ENCODE data around the gene CARD9. TPM values are rescaled to one million over a fixed set of nuclear protein-coding genes. Genes with fewer than 3 reads are reported as not detected.

Gene CARD9
- total and polyA plus RNA-seq, 8 donors: 0.92 to 8.2 (median 1.3) TPM; not detected in 1

DNA sequence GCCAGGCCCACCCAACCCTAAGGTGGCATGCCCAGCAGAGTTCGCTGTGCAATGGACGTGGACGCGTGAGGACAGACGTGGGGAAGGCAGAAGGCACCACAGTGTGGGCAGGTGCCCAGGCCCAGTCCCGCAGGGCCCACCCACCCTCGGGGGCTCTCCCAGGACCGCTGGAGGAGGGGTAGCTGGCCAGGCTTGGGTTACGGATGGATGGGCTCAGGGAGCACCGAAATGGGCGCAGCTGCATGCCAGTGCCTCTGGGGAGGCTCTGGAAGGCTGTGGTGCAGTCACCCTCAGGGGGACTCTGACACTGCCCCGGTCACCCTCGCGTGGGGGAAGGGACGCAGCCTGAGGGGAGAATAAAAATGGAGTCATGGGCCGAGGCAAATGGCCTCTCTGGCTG lies 55.8 kb downstream of the CARD9 start:
- H3K4me1 ChIP-seq: no peaks in the 10 kb centered on the region
- no peaks in the 10 kb centered on the region for H3K27me3 ChIP-seq
- no peak for TF ChIP-seq POLR2A (IDR thresholded peaks at IDR 0.05)
- TF ChIP-seq EP300 (IDR thresholded peaks at IDR 0.05): no peak
- TF ChIP-seq, protein P1, sequence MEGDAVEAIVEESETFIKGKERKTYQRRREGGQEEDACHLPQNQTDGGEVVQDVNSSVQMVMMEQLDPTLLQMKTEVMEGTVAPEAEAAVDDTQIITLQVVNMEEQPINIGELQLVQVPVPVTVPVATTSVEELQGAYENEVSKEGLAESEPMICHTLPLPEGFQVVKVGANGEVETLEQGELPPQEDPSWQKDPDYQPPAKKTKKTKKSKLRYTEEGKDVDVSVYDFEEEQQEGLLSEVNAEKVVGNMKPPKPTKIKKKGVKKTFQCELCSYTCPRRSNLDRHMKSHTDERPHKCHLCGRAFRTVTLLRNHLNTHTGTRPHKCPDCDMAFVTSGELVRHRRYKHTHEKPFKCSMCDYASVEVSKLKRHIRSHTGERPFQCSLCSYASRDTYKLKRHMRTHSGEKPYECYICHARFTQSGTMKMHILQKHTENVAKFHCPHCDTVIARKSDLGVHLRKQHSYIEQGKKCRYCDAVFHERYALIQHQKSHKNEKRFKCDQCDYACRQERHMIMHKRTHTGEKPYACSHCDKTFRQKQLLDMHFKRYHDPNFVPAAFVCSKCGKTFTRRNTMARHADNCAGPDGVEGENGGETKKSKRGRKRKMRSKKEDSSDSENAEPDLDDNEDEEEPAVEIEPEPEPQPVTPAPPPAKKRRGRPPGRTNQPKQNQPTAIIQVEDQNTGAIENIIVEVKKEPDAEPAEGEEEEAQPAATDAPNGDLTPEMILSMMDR (IDR thresholded peaks at IDR 0.05): no peak
- no peak for TF ChIP-seq POLR2AphosphoS5 (IDR thresholded peaks at IDR 0.05)
- no peaks in the 10 kb centered on the region for H3K36me3 ChIP-seq
- WGBS, 5 donors: 79 to 89% (median 88%) methylated on average over 14 to 16 of the region's 16 CpGs
- no peak for DNase-seq
- H3K27ac ChIP-seq: no peak overlapping the region
- intact Hi-C loops (cut with DNase I; ENCODE audit: low total_unique reads): no loop called here
- peaks cover 0 to 13% (median 11%) of the 10 kb centered on the region in 4 donors for H3K9me3 ChIP-seq
- no peak overlapping the region for H3K4me3 ChIP-seq

DNA sequence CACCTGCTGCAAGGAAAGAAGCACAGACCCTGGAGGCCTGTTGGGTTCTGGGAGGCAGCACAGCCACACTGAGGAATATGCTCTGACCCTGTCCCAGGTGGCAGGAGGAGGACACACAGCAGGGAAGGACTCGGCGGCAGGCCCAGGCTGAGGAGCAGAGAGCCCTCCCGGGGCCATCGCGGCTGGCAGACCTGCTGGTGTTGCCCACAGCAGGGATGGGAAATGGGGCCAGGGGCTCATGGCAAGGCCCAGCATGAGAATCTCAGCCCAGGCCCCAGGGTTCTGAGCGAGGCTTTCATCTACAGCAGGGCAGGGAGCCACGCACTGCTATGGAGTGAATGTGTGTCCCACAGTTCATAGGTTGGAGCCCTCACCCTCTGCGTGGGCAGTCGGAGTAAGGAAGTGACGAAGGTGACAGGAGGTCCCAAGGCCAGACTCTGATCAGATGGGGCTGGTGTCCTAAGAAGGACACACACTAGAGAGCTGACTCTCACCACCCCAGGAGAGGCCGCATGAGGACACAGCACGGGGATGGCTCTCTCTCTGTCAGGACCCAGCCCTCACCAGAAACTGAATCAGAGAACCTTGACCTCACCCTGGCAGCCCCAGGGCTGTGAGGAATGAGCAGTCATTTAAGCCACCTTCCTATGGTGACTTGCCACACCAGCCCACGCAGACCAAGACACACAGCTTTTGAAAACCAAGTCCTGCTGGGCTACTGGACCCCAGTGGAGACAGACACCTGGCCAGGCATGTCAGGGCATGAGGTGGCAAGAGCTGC lies 56.4 kb downstream of the CARD9 start:
- no peak for DNase-seq
- no peak for TF ChIP-seq POLR2AphosphoS5 (IDR thresholded peaks at IDR 0.05)
- TF ChIP-seq EP300 (IDR thresholded peaks at IDR 0.05): no peak
- TF ChIP-seq, protein P1 (IDR thresholded peaks at IDR 0.05): no peak
- TF ChIP-seq POLR2A (IDR thresholded peaks at IDR 0.05): no peak
- intact Hi-C loops (cut with DNase I; ENCODE audit: low total_unique reads): no loop called here
- WGBS, 5 donors: 86 to 93% (median 91%) methylated on average over 8 to 13 of the region's 13 CpGs
- no peak overlapping the region for H3K4me3 ChIP-seq
- H3K27ac ChIP-seq: no peak overlapping the region
- H3K4me1 ChIP-seq: peaks cover 0 to 3% (median under 1%) of the 10 kb centered on the region in 4 donors
- no peaks in the 10 kb centered on the region for H3K36me3 ChIP-seq
- H3K27me3 ChIP-seq: peaks cover 0 to under 1% (median 0%) of the 10 kb centered on the region in 3 donors
- H3K9me3 ChIP-seq: peaks cover 0 to 13% (median 11%) of the 10 kb centered on the region in 4 donors

DNA sequence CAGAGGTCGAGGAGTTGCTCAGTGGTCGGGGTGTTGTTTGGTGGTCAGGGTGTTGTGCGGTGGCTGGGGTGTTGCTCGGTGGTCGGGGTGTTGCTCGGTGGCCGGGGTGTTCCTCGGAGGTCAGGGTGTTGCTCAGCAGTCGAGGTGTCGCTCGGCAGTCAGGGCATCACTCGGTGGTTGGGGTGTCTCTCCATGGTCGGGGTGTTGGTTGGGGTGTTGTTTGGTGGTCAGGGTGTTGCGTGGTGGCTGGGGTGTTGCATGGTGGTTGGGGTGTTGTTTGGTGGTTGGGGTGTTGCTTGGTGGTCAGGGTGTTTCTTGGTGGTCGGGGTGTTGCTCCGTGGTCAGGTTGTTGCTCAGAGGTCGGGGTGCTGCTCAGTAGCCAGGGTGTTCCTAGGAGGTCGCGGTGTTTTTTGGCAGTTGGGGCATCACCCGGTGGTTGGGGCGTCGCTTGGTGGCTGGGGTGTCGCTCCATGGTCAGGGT lies 57.2 kb downstream of the CARD9 start:
- intact Hi-C loops (cut with DNase I; ENCODE audit: low total_unique reads): no loop called here
- TF ChIP-seq, protein P1 (IDR thresholded peaks at IDR 0.05): no peak
- no peak for DNase-seq
- Histone ChIP-seq H3K4me3 (no peak overlapping the region), H3K36me3 (no peaks in the 10 kb centered on the region), H3K4me1 (peaks cover 0 to 9% (median 6%) of the 10 kb centered on the region in 4 donors), H3K27ac (no peak overlapping the region), H3K9me3 (peaks cover 0 to 13% (median 11%) of the 10 kb centered on the region in 4 donors), H3K27me3 (peaks cover 0 to 9% (median 0%) of the 10 kb centered on the region in 3 donors)
- WGBS, 5 donors: 89 to 96% (median 91%) methylated on average over 13 to 23 of the region's 23 CpGs

DNA sequence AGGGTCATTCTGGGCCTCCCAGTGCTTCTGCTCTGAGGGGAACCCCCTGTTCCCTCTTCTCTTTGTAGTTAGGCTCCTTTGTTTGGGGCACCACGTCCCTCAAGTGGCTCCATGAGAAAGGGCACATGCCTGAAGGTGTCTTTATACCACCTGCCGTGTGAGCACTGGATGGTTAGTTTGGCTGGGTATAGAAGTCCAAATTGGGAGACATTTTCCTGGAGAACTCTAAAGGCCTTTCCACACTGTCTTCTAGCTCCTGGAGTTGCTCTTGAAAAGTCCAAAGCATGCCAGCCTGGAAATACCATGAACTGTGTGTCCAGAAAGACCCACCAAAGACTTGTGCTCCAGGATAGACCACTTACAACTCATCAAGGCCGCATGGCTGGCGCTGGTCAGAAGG lies 58.5 kb downstream of the CARD9 start:
- Histone ChIP-seq H3K4me3 (no peak overlapping the region), H3K27ac (no peak overlapping the region), H3K9me3 (peaks cover 0 to 13% (median 11%) of the 10 kb centered on the region in 4 donors), H3K4me1 (peaks cover 0 to 21% (median 10%) of the 10 kb centered on the region in 4 donors), H3K36me3 (no peaks in the 10 kb centered on the region), H3K27me3 (peaks cover 0 to 22% (median 7%) of the 10 kb centered on the region in 3 donors)
- TF ChIP-seq POLR2AphosphoS5 (IDR thresholded peaks at IDR 0.05): no peak
- TF ChIP-seq POLR2A (IDR thresholded peaks at IDR 0.05): no peak
- no peak for TF ChIP-seq EP300 (IDR thresholded peaks at IDR 0.05)
- TF ChIP-seq, protein P1 (IDR thresholded peaks at IDR 0.05): no peak
- DNase-seq: no peak
- intact Hi-C loops (cut with DNase I; ENCODE audit: low total_unique reads): no loop called here
- WGBS, 5 donors: 85 to 93% (median 90%) methylated on average over 4 of the region's 4 CpGs

Data from stomach (tissue), 9 donors.